HG03066 (cell line): ENCODE results near the gene FARP1.

Source experiments
- ATAC-seq: cut with Tn5 transposase; IDR thresholded peaks from one replicate; pipeline ENCODE4 v1.9.1; 2021; ENCODE audit warnings: low read depth; ENCODE audit not compliant: unreplicated experiment

FARP1 gene

DNA sequence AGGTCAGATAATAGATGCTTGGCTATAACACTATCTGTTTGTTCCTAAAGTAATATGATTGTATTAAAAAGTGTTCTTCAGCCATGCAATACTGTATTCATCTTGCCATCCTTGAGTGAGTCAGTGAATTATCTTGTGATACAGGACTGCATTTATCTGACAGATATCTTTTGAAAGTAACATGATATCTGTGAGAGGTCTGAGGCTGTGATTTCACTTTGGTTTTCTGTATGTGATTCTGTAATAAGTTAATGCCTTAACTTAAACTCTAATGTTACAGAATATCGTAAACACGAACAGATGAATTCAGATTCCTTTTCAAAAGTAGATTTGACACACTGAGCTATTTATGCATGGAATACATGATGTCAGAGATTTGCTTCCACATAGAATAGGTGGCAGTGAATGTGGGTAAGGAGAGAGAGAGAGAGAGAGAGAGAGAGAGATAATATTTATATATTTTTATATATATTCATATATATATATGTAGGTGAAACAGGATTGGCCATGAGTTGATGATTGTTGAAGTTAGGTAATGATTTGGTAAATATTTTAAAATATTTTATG, 132.1 kb downstream of the FARP1 start:
- ATAC-seq, result no peak

DNA sequence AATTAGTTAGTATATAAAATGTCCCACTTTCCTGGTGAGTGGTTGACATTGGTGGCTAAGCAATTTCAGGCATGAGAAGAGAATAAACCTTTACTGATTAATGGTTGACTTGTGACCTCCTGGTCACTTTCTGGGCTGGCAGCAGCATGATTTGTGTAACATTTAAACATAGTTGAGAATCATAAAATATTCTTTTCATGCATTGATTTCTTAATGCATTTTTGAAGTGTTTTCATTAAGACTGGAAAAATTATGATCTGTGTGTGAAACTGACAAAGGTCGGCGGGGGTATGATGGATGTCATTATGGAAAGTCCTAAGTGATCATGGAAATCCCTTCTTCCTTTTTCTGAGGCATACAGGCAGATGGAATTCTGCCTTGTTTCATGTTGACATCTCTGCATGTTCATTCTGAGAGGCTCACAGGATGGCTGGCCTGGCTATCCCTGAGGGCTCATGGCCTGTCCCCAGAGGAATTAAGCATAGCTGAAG, 132.8 kb downstream of the FARP1 start:
- no peak for ATAC-seq

DNA sequence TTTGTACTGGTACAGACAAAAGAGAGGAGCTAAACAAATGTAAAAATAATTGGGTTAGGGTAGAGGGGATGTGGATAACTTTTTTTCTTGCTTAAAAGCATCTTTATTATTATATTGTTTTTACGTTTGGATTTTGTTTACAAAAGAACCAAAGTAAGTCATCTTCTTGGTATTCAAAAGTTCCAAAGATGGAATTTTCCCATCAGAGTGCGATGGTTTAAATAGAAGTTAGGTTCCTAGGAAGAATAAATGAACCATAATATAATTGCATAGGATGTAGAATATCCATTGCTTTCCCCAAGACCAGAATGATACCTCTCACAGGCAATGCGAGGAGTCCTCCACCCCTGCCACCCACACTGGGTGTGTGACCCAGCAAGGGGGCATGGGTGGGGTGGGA, 133.6 kb downstream of the FARP1 start:
- ATAC-seq, result no peak

DNA sequence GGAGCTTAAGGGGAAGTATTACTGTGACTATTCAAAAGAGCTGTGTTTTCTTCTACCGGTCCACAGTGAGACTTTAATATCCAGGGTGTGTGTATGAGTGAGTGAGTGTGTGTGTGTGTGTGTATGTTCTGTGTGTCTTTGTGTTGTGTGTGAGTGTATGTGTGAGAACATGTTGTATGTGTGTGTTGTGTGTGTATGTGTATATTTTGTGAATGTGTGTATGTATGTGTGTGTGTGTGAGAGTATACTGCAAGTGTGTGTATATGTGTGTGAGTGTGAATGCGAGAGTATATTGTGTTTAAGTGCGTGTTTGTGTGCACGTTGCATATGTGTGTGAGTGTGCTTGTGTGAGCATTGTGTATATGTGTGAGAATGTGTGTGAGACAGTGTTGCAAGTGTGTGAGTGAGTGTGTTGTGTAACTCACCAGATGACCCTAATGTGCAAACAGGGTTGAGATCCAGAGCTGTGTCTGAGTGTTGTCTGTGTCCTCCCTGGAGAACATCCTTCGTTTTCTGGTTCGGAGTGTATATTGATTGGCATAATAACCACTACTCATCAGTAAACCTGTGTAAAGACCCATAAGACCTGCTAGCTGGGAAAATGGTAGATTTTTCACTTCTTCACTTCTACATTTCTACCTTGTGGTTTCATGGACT, 135.3 kb downstream of the FARP1 start:
- ATAC-seq, result no peak

DNA sequence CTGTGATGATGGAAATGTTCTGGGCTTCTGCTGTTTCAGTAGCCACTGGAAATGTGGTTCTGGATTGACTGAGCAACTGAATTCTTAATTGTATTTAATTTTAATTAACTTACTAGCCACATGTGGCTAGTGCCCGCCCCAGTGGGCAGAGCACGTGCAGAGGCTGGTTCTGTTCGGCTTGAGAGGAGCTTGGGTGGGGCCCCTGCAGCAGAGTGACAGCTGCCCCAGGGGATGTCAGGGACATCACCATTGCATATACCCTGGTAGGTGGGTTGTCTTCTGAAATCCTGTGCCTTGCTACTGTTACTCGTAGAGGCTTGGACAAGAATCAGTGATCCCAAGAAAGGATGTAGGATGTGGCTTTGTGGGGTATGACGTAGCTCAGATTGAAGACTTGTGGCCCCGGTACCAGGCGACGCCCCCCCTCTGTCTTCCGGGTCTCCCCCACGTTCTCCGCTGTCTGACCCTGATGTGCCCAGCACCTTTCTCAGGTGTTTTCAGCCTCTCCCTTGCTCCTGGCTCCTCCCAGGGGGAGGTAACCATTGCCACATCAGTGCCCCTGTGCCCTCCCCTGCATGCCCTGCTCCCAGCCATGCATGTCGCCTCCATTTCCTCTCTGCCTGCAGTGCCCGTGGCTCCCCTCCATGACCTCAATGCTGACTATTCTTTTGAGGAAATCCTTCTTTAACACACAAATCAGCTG, 136.7 kb downstream of the FARP1 start:
- no peak for ATAC-seq

DNA sequence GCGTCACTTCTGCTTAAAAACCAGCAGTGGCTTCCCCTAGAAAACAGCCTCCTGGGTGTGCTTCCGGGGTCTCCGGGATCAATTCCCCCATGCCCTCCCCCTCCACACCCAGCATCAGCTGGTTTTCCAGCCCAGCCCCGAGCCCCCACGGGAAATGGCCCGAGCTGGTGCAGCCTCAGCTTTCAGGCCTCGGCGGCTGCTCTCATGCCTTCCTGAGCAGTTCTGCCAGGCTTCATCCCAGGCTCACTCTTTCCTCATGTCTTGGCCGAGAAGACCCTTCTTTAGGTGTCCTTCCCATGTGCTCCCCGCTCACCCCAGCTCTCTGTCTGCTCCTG, 137.2 kb downstream of the FARP1 start:
- ATAC-seq, result no peak

DNA sequence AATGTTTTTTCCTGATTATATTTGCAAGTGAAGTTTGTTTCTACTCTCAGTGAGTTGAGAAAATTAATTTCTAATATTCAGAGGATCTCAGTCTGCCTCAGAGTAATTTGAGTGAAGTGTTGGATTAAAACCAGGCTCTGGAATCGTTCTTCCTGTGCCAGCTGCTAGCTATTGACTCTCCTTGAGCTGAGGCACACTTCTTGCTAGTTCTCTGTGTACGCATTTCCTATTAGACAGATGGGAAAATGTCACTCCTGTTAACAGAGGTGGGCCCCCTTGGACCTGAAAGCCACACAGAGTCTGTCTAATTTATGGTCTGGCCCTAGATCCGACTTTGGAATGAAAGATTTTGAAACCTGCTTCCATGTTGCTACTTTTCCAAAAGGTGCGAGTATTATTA, 141.8 kb downstream of the FARP1 start:
- ATAC-seq, result no peak

DNA sequence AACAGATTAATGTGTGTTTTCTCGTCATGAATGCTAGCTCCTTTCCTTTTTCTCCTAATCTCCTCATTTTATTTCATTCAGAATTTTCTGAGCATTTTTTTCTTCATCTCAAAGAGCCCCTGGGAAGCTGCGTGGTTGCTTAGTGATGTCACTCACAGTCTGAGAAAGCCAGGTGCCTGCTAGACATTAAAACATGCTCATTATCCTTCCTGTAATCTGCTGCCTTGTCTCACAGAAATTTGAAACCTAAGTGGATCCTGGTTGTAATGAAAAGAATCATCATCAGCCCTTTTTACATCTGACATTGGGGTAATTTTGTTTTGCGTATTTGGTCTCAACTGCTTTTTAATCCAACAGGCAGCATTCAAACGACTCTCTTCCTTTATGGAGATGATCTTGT, 142.4 kb downstream of the FARP1 start:
- no peak for ATAC-seq

DNA sequence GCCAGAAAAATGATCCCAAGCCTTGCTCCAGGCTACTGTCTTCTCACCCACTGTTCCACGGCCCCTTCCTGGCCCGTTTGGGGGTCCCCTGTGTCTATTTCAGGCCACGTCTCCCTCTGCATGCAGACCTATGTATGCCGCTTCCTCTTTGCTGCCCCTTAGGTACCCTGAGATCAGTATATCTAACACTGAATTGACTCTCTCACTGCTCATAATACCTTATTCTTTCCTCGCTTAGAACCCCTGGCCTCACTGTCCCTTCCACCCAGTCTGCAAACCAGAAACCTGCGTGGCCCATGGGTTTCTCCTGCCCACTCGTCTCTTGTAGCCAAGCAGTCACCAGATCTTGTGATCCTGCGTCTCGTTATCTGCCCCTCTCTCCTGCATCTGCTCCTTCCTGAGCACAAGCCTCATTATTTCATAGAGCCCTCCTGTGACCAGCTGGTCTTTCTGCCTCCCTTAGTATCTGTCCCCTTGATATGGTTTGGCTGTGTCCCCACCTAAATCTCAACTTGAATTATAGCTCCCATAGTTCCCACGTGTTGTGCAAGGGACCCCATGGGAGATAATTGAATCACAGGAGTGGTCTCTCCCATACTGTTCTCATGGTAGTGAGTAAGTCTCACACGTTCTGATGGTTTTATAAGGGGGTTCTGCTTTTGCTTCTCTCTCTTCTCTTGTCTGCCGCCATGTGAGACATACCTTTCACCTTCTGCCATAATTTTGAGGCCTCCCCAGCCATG, 143.1 kb downstream of the FARP1 start:
- ATAC-seq, result no peak

DNA sequence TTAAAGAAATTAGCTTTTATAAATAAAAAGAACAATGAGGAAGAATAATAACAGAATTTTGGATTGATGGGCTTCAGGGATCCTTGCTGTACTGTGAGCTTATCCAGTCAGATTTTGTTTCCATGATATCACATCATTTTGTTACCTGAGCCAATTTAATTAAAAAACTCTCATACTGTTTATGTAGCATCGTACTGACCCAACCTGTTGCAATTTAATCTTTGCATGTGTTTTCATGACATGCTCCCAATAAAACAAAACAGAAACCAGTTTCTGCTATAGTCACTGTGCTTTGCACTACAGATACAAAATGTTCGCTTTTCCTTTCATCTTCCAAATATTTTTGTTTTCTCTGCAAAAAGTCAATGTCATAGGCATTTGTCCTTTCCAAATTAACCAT, 143.9 kb downstream of the FARP1 start:
- ATAC-seq, result no peak

DNA sequence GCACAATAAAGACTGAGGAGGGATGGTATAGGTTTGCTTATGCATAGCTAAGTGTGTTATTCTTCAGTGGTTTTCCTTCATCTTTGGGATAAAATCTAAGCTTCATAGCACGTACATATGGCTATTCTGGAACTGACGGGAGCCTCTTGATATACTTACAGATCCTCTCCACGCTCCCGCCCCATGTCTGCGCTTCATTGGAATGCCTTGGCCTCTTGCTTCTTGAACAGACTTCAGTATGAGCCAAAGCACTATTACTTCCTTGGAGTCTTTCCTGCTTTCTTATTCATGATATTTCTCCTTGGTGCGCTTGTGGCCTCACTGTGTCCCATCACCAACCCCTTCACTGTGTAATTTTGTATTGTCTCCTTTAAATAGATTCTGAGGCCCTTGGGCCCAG, 145.3 kb downstream of the FARP1 start:
- no peak for ATAC-seq

DNA sequence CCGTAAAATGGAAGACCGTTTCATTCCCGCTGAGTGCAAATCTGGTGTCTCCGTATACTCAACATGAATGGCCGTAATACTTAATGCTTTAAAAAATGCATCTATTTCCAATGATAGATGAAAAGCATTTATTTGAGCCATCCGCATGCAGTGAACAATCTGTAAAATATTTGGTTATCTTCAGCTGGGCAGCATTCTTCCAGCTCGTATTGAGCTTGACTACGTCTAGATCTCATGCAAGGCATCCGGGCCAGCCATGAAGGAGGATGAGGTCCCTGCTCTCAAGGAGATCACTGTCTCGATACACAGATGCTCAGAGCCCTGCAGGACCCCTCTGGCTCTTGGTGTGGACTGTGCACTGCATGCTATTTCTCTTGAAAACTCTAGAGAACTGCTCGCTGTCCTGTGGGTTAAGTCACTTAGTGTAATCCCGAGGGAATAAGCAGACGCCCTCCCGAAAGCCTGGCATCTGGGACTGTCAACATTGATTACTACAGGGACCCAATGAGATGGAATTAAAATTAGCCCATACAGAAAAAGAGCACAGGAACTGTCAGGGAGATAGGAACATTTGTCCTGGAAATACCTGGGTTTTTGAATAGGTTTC, 146.5 kb downstream of the FARP1 start:
- no peak for ATAC-seq

DNA sequence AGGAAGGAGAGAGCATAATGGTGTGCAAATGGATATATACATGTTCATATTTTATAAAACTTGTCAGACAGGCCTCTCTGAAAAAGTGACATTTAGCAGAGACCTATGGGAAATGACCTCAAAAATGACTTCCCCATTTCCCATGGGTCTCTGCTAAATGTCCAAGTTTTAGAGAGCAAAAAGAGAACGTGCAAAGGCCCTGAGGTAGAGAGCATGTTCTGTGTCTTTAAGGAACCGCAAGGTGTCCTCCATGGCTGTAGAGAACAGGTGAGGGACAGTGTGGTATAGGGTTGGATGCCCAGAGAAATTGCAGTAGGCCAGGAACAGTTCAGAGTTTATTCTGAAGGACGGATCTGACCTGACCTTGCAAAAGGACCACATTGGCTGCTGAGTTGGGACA, 147.4 kb downstream of the FARP1 start:
- ATAC-seq, result no peak

DNA sequence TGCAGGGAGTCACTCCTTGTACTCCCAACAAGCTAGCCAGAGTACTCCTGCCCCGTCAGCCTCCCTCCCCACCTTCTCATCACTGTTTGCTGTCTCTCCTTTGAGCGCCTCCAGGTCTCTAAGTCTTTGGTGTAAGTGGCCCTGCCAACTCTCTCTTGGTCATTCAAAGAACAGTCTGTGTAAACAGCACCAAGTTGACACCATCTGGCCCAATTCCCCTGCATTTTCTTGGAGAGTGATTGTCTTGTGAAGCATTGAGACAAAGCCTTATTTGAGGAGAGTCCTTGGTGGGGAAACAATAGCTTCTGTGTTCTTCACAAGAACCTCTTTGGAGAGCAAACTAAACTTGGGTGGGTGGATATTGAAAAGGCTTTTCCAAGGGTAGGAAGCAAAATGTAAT, 148.8 kb downstream of the FARP1 start:
- ATAC-seq, result no peak

DNA sequence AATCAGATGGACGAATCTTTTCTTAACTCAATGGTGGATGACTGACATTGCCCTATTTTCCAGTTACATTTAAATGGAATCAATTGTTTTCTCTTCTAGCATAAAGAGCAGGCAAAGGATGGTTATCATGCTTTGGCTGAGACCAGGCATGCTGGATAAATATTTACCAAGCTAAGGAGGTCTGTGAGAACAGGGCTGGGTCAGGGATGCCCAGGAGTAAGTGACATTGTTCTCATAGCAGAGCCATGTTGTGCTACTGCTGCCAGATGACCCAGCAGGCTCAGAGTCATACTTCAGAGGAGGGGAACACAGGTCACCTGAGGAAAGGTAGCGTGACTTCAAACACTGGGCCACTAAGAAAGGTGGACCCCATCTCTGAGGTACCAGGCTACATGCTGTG, 150.2 kb downstream of the FARP1 start:
- no peak for ATAC-seq

DNA sequence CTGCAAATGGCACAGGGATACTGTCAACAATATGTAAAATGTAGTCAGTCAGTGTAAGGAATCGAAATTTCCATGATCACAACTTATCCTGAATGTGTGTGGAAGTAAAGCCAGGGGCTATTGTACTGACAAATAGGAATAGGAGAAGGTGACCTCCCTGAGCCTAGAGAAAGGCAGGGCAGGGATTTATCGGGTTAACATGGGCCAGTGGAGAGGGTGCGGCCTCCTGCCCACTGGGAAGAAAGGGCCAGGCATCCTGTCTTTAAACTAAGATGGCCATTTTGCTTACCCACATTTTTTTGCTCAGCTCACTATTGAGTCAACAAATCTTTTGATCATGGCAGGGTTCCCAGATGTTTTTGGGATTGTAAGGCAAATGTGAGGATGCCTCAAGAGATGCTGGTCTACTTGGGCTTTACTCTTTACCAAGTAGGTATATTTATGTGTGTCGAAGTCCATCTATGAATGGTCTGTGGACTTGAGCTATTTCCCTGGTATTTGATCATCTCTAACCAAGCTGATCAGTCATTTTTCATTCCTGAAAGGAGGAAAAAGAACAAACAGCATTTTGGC, 150.8 kb downstream of the FARP1 start:
- ATAC-seq, result no peak

DNA sequence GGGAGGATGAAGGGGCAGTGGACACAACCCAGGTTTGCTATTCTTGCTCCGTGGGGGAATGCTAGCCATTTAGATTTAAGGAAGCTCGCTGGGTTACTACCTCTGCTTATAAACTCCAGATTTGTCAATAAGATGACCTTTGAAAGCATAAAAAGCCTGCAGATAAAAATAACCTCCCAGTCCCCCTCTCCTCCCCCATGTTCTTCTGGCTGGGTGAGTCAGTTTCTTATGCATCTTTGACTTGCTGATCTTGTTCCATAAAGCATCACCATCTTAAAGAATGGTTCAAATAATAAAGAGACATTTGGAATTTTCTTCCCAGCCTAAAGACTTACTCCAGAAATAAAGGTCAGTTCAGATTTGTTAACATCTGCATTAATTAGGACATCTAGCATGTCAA, 152.5 kb downstream of the FARP1 start:
- ATAC-seq, result no peak

DNA sequence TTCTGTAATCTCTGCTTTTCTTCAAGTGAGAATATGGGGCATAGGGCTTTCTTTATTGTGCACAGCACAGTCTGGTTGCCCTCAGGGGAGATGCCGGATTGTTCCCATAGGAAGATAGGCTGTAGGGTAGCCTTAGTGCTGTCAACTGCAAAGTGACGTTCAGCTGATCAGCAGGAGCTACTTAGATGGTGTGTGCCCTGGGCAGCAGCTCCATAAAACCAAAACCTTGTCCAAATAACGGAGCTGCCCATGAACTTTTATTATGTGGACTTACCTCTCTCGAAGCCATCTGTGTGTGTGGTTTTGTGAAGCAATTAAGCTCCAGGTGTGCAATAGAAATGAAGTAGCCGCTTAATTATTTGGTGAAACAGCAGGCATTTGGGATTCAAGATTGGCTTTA, 154.2 kb downstream of the FARP1 start:
- ATAC-seq, result no peak

DNA sequence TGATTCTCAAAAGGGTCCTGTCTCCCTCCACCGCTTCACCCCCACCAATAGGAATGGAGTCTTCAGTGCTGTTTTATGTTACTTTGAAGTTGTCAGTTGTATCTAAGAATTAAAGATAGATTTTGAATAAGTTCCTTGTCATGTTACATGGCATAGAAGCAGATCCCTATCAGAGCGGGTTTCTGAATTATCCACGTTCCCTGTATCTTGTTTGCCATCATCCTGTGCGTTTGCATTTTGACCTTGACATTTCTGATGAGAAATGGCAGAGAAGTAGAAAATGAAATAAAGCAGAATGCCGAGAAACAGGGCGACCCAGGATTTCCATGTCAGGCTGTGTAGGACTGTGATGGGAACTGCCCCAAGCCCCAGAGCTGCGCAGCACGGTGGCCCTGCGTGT, 154.9 kb downstream of the FARP1 start:
- ATAC-seq, result no peak

DNA sequence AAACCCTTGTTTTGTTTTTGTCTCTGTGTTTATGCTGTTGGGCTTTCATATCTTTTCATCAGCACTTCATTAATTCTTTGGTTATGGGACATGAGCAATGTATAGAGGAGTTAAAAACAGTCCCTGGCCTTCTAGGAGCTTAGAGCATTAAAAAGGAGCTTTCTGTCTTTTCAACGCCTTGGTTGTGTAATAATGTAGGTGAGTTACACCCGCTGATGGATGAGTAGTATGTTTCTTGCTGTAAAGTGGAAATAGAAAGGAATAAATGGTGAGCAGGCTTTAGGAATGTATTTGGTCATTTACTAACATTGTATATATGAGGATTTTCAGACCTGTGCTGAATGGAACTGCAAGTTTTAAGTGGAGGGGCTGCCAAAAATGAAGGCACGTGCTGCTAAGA, 155.7 kb downstream of the FARP1 start:
- ATAC-seq, result no peak
